H1 (cell line): ENCODE results near the gene ELP1.

Experiments
- BACH1 ChIP-seq: IDR thresholded peaks from 2 replicates; pipeline ENCODE4 v1.6.1; 2012; ENCODE audit warnings: low read length, improper control_type of control experiment
- CBX5 ChIP-seq: fragments of 300-800, 300-1000 bp; sonication (generic); IDR thresholded peaks from 2 replicates; pipeline ENCODE4 v1.7.1; 2016; ENCODE audit warnings: antibody characterized with exemption, low read length, low read depth
- HDAC6 ChIP-seq: IDR thresholded peaks from one replicate; pipeline ENCODE4 v1.7.1; 2012; ENCODE audit warnings: low read depth, mild to moderate bottlenecking, inconsistent platforms, low read length, moderate library complexity
- RFX5 ChIP-seq: IDR thresholded peaks from 2 replicates; pipeline ENCODE4 v1.6.1; 2011; ENCODE audit warnings: low read depth, low read length, improper control_type of control experiment, borderline replicate concordance
- SIRT6 ChIP-seq: IDR thresholded peaks from one replicate; pipeline ENCODE4 v1.7.1; 2012; ENCODE audit warnings: low read length, inconsistent platforms
- SRF ChIP-seq: IDR thresholded peaks from 2 replicates; pipeline ENCODE4 v1.6.1; 2011; ENCODE audit warnings: mild to moderate bottlenecking, low read depth, low read length, moderate library complexity
- YY1 ChIP-seq: IDR thresholded peaks from 2 replicates; pipeline ENCODE4 v1.6.1; 2011; ENCODE audit warnings: low read depth, mild to moderate bottlenecking, low read length
- ZNF274 ChIP-seq: IDR thresholded peaks from 2 replicates; pipeline ENCODE4 v1.7.0; 2012; ENCODE audit warnings: low read length, borderline replicate concordance; ENCODE audit errors: extremely low read depth
- TF ChIP-seq, protein P1 (sequence below): IDR thresholded peaks from 2 replicates; pipeline ENCODE4 v1.6.1; 2012; ENCODE audit warnings: inconsistent platforms

DNA sequence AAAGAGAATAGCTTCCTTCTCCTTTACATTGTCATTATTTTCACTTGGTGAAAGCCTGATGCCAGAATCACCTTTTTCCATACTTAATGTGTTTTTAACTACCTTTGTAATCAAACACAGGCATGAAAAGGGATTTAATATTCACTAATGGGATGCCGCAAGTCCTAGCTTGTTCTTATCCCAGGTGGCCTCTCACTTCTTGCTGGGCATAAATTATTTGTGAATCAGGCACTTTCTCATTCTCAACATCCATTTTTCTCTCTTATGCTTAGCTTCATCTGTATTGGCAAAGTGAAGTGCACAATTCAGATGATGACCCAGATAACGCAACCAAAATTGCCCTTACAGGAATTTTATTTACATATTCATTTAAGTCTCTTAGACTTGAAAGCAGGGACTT is 89.1 kb downstream of the ELP1 start:
- TF ChIP-seq HDAC6 (no peak), SIRT6 (no peak), SRF (no peak), YY1 (no peak), CBX5 (no peak), ZNF274 (no peak), BACH1 (no peak), RFX5 (no peak)
- TF ChIP-seq, protein P1, sequence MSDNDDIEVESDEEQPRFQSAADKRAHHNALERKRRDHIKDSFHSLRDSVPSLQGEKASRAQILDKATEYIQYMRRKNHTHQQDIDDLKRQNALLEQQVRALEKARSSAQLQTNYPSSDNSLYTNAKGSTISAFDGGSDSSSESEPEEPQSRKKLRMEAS = no peak
